Transverse colon (tissue), 4 donors: ENCODE results near the gene AMPD3.

Experiments used
- EP300 ChIP-seq: sonication (generic); formaldehyde crosslinking; IDR thresholded peaks from one replicate; pipeline ENCODE4 v1.6.1; 2017; ENCODE audit warnings: antibody characterized with exemption, low read depth
- POLR2A ChIP-seq: fragments of 450-650 bp; IDR thresholded peaks from one replicate; pipeline ENCODE4 v1.6.1; 2016; ENCODE audit warnings: antibody characterized with exemption, mild to moderate bottlenecking, moderate library complexity
- POLR2AphosphoS5 ChIP-seq, 3 donors: sonication (generic); formaldehyde crosslinking; IDR thresholded peaks; one replicate each; pipeline ENCODE4 v1.6.1; 2016; ENCODE audit warnings: antibody characterized with exemption in 3 of 3
- TF ChIP-seq, protein P1 (sequence below), 5 experiments: fragments of 200-600 bp in 3 of 5; fragments of 450-650 bp in 2 of 5; sonication (generic) in 3 of 5; IDR thresholded peaks; 1 replicate in 2 of 5; 2 replicates in 3 of 5; pipeline ENCODE4 v1.5.1; 2016 to 2017; ENCODE audit warnings: antibody characterized with exemption in 5 of 5, inconsistent platforms in 3 of 5, mild to moderate bottlenecking in 2 of 5, moderate library complexity in 1 of 5

DNA sequence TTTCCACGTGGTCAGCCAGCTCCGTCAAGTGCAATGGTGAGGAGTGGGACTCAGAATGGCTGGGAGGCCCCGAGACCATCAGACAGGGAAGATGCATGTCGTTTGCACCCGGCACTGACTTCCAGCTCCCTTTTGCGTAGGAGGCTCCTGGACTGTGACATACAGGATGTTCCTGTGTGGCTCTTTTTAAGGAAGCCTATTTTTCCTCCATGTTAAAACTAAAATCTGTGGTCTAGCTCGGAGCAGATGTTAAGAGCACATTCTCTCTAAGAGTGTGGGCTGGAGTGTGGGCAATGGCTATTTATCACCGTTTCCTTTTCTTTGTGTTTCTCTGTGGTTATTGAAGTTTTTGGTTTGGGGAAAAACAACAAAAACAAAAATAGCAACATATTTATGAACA is 40.9 kb upstream of the AMPD3 start:
- TF ChIP-seq, protein P1, sequence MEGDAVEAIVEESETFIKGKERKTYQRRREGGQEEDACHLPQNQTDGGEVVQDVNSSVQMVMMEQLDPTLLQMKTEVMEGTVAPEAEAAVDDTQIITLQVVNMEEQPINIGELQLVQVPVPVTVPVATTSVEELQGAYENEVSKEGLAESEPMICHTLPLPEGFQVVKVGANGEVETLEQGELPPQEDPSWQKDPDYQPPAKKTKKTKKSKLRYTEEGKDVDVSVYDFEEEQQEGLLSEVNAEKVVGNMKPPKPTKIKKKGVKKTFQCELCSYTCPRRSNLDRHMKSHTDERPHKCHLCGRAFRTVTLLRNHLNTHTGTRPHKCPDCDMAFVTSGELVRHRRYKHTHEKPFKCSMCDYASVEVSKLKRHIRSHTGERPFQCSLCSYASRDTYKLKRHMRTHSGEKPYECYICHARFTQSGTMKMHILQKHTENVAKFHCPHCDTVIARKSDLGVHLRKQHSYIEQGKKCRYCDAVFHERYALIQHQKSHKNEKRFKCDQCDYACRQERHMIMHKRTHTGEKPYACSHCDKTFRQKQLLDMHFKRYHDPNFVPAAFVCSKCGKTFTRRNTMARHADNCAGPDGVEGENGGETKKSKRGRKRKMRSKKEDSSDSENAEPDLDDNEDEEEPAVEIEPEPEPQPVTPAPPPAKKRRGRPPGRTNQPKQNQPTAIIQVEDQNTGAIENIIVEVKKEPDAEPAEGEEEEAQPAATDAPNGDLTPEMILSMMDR (IDR thresholded peaks at IDR 0.05): no peak
- TF ChIP-seq POLR2A (no peak), POLR2AphosphoS5 (IDR thresholded peaks at IDR 0.05) (no peak), EP300 (no peak)
